LNCAP (cell line): ENCODE data around the gene POFUT2.

ENCODE experiments used
- CTCF ChIP-seq: fragments of 450-650 bp; IDR thresholded peaks from 2 replicates; pipeline ENCODE4 v1.5.1; 2017; ENCODE audit warnings: mild to moderate bottlenecking

Gene POFUT2

DNA sequence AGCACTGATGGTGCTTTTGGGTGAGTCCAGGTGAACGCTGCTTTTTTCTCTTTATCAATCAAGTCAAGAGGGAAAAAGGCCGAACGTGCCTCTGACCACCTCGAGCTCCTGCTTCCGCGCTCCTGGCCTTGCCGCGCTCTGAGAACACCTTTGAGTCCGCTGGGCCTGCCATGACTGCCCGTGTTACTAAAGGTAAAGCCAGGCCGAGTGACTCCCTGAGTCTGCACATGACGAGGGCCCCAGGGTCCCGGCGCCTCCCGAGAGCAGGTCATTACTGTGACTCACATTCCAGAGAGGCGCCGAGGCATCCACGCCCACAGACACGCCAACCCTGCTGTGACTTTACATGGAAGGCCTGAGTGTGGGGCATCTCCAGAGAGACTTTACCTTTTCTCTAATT, 11.1 kb downstream of the POFUT2 start:
- TF ChIP-seq CTCF: no peak

- no peak for TF ChIP-seq CTCF
Observed at GRCh38 chr21:45270306-45270821, 17.3 kb downstream of the POFUT2 start.

DNA sequence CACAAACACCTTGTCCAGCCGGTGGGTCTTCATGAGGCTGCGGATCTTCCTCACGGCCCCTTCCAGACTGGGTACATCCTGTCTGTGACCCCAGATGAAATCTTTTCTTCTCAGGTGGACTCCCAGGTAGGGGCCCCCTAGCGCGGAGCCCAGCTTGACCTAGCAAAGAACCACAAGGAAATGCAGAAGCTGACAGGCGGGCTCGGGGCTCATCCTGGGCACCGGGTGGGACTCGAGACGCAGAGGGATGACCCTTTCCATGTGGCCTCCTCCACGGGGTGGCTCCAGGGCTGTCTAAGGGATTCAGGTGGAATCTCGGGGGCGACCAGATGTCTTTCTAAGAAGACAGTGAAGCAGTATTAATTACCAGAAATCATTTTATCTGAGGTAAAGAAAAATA, 17.8 kb downstream of the POFUT2 start:
- no peak for TF ChIP-seq CTCF

DNA sequence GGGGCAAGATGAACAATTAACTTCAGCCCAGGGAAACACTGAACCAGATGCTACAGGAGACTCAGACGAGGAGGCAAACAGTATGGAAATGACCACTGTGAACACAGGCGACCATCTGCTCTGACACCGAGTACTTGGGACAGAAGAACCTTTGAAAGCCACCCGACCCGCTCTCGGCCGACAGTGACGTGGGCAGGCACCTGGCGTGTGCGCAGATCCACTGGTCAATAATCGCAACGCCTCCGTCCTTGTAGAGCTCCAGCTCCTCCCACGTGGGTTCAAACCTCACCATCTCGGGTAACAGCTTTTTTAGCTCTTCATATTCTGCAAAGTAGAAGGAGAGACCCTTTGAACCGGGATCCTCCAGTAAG, 20.3 kb downstream of the POFUT2 start:
- TF ChIP-seq CTCF: no peak

- no peak for TF ChIP-seq CTCF
Observed at GRCh38 chr21:45266518-45267389, 20.9 kb downstream of the POFUT2 start.

GRCh38 chr21:45265721-45266517, 21.8 kb downstream of the POFUT2 start:
- no peak for TF ChIP-seq CTCF

DNA sequence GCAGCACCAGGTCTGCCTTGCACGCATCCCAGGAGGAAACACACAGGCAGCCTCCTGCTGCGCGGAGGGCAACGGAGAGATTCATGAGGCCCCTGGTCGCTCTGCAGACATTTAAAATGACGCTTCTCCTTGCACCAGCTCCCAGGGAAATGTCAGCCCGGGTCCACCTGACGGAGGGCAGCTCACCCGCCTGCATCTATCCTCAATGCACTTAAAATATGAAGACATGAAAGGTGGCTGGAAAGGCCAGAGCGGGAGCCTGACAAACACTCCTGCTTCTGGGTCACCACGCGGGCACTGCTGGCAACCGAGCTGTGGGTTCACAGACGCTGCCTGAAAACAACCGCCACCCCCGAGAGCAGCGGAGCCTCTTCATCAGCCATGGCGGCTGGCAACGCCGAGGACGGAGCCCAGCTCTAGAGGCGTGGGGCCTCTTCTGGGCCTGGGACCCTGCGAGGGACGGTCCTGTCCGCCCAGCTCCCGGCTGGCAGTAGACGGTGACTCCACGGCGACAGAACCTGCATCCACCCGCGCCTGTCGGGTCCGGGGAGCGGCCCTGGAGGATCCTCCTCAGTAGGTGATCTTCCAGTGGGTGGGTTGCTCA, 22.7 kb downstream of the POFUT2 start:
- no peak for TF ChIP-seq CTCF
